ENCODE measurements around the gene RNF113B.

DNA sequence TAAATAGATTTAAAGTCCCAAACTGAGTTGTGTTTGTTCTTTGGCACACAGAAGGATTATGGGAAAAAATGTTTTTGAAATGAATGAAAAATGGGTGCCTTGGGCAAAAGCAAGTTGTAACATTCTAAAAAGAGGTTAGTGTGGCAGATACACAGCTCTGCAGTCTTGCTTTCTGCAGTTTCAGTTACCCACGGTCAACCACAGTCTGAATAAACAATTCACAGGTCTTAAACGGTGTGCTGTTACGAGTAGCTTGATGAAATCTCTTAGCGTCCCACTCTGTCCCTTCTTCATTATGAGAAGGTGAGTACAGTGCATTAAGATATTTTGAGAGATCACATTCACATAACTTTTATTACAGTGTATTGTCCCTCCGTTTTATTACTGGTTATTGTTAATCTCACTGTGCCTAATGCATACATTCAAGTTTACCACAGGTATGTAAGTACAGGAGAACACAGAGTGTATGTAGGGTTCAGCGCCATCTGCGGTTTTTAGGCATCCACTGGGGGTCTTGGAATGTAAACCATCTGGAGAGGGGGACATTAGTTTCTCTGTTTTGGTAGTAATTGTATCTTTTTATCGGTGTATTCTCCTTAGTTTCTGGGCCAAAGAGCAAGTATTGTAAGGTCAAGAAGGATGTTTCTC lies 26.1 kb downstream of the RNF113B start:
- TF ChIP-seq, protein P1, sequence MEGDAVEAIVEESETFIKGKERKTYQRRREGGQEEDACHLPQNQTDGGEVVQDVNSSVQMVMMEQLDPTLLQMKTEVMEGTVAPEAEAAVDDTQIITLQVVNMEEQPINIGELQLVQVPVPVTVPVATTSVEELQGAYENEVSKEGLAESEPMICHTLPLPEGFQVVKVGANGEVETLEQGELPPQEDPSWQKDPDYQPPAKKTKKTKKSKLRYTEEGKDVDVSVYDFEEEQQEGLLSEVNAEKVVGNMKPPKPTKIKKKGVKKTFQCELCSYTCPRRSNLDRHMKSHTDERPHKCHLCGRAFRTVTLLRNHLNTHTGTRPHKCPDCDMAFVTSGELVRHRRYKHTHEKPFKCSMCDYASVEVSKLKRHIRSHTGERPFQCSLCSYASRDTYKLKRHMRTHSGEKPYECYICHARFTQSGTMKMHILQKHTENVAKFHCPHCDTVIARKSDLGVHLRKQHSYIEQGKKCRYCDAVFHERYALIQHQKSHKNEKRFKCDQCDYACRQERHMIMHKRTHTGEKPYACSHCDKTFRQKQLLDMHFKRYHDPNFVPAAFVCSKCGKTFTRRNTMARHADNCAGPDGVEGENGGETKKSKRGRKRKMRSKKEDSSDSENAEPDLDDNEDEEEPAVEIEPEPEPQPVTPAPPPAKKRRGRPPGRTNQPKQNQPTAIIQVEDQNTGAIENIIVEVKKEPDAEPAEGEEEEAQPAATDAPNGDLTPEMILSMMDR (conservative IDR thresholded peaks at IDR 0.05; ENCODE audit: low read depth, low read length): no peak
- TF ChIP-seq RCOR1 (IDR thresholded peaks at IDR 0.05; ENCODE audit: insufficient replicate concordance, low read length) (no peak), CEBPB (IDR thresholded peaks at IDR 0.05; ENCODE audit: low read depth, low read length) (no peak)
